K562 (cell line): ENCODE data around the gene DYRK4. TPM values are rescaled to one million over a fixed set of nuclear protein-coding genes. Genes with fewer than 3 reads are reported as not detected.

Experiments used
- ATAC-seq: fragments of 200-7000 bp; cut with Tn5 transposase; 3 replicates; pipeline ENCODE4 v1.9.1; 2020; ENCODE audit warnings: moderate library complexity
- BruUV-seq: library from RNA; stranded (reverse); fragments of 400-500 nt; replicated peaks from 2 replicates; lab custom pipeline; 2021; lab: Mats Ljungman, UMichigan
- CTCF ChIA-PET: fragments of 300-600 bp; formaldehyde crosslinking; extraction: SDS; loops from one replicate; lab custom pipeline; 2021; ENCODE audit warnings: low intra/inter-chr PET ratio; lab: Yijun Ruan, JAX
- POLR2A ChIA-PET: fragments of 300-600, 350-650 bp; sonication (Branson Sonifier 250); formaldehyde crosslinking; extraction: SDS; loops from one replicate; lab custom pipeline; 2021; ENCODE audit warnings: antibody characterized with exemption, inconsistent platforms; lab: Yijun Ruan, JAX
- DNase-seq, 4 experiments: peaks; one replicate each; pipeline versions ENCODE4 v3.0.0 to v3.0.0-alpha.2; 2011 to 2018; ENCODE audit warnings: low spot score in 3 of 4, mixed read lengths in 3 of 4; ENCODE audit errors: extremely low read depth in 1 of 4
- FAIRE-seq: peaks from 2 replicates; lab custom pipeline; 2011; peaks lifted over from hg19 to GRCh38; lab: Jason Lieb, UNC
- H2AFZ ChIP-seq: 2 replicates; pipeline ENCODE4 v1.6.0; 2011; ENCODE audit warnings: low read depth, low read length, control low read depth, inconsistent platforms
- H3K27ac ChIP-seq: fragments of 200-600 bp; 3 replicates; pipeline ENCODE4 v1.8.0; 2011; ENCODE audit warnings: low read depth, mild to moderate bottlenecking, control low read depth, inconsistent platforms, low read length, moderate library complexity, mixed read lengths; ENCODE audit errors: extremely low read depth
- H3K27me3 ChIP-seq, 2 experiments: fragments of 300-600 bp in 1 of 2; 2 replicates in 1 of 2; 3 replicates in 1 of 2; pipeline versions ENCODE4 v1.6.0 to v1.8.0; 2011; ENCODE audit warnings: inconsistent platforms in 2 of 2, low read length in 2 of 2, mild to moderate bottlenecking in 1 of 2, mixed read lengths in 1 of 2, moderate library complexity in 1 of 2; ENCODE audit not compliant: control insufficient read depth in 2 of 2, insufficient read depth in 2 of 2
- H3K36me3 ChIP-seq: fragments of 300-600 bp; 3 replicates; pipeline ENCODE4 v1.8.0; 2011; ENCODE audit warnings: mild to moderate bottlenecking, low read length, inconsistent platforms; ENCODE audit not compliant: control insufficient read depth, insufficient read depth
- H3K4me1 ChIP-seq, 2 experiments: fragments of 200-600 bp in 1 of 2; replicated peaks in 1 of 2; 2 replicates in 1 of 2; 3 replicates in 1 of 2; pipeline versions ENCODE4 v1.5.1 to v1.8.0; 2011; ENCODE audit warnings: inconsistent platforms in 2 of 2, low read length in 2 of 2, mild to moderate bottlenecking in 1 of 2, mixed read lengths in 1 of 2, moderate library complexity in 1 of 2; ENCODE audit not compliant: control insufficient read depth in 2 of 2, insufficient read depth in 2 of 2
- H3K4me2 ChIP-seq: 2 replicates; pipeline ENCODE4 v1.6.1; 2011; ENCODE audit warnings: low read length, control low read depth, inconsistent platforms, mixed read lengths; ENCODE audit not compliant: insufficient read depth
- H3K4me3 ChIP-seq: fragments of 200-600 bp; sonication (generic), shearing (Covaris generic); 2 replicates; pipeline ENCODE4 v1.5.1; 2016; ENCODE audit warnings: control low read depth, inconsistent platforms
- H3K79me2 ChIP-seq: fragments of 200-600 bp; 3 replicates; pipeline ENCODE4 v1.8.0; 2011; ENCODE audit warnings: low read length, inconsistent platforms; ENCODE audit not compliant: control insufficient read depth, insufficient read depth
- H3K9ac ChIP-seq, 2 experiments: 2 replicates each; pipeline versions ENCODE4 v1.6.0 to v1.6.1; 2011; ENCODE audit warnings: low read depth in 2 of 2, low read length in 2 of 2, control low read depth in 1 of 2, inconsistent platforms in 1 of 2, mild to moderate bottlenecking in 1 of 2, mixed read lengths in 1 of 2; ENCODE audit not compliant: insufficient read depth in 1 of 2
- H3K9me1 ChIP-seq: one replicate; pipeline ENCODE4 v1.6.0; 2011; ENCODE audit warnings: inconsistent platforms, mild to moderate bottlenecking, low read length, moderate library complexity; ENCODE audit not compliant: control insufficient read depth, insufficient read depth
- H3K9me3 ChIP-seq: replicated peaks from 2 replicates; pipeline ENCODE4 v1.5.1; 2011; ENCODE audit warnings: low read depth, low read length, inconsistent platforms; ENCODE audit not compliant: control insufficient read depth, insufficient read depth
- H4K20me1 ChIP-seq: replicated peaks from 2 replicates; pipeline ENCODE4 v1.6.1; 2011; ENCODE audit warnings: low read length, inconsistent platforms, mixed read lengths; ENCODE audit not compliant: control insufficient read depth, insufficient read depth
- GTF2A2 ChIP-seq: IDR thresholded peaks from 2 replicates; pipeline ENCODE4 v1.6.1; 2016; ENCODE audit warnings: mild to moderate bottlenecking, missing genetic modification characterization, missing compliant biosample characterization
- MNT ChIP-seq, 2 experiments: fragments of 450-650 bp; conservative IDR thresholded peaks; 2 replicates each; pipeline ENCODE4 v1.6.1; 2017; ENCODE audit warnings: mild to moderate bottlenecking in 2 of 2, moderate library complexity in 2 of 2
- MTF1 ChIP-seq: fragments of 250-450 bp; sonication (Bioruptor Pico); IDR thresholded peaks from 2 replicates; pipeline ENCODE4 v1.9.0; 2021; ENCODE audit warnings: moderate library complexity, mild to moderate bottlenecking, inconsistent platforms, borderline replicate concordance
- SOX6 ChIP-seq: fragments of 450-650 bp; IDR thresholded peaks from 2 replicates; pipeline ENCODE4 v1.6.1; 2014; ENCODE audit warnings: mild to moderate bottlenecking
- TFE3 ChIP-seq: fragments of 450-650 bp; formaldehyde crosslinking; IDR thresholded peaks from 2 replicates; pipeline ENCODE4 v1.4.0; 2020; ENCODE audit warnings: mild to moderate bottlenecking, mixed read lengths
- WGBS: fragments of 100-300 bp; shearing (Covaris generic); methylation state at CpG from one replicate; pipeline ENCODE4 v1.1.6; 2016; ENCODE audit warnings: low coverage, mixed read lengths; ENCODE audit not compliant: insufficient coverage; ENCODE audit errors: missing lambda C conversion rate; 5-methylcytosine and 5-hydroxymethylcytosine counted together
- in situ Hi-C: fragments of 300-500 bp; cut with MboI; formaldehyde crosslinking; loops from 4 replicates; pipeline ENCODE4 v1.15.0; 2018; ENCODE audit warnings: inconsistent platforms, mixed read lengths
- intact Hi-C: fragments of 100-400 bp; cut with micrococcal nuclease; formaldehyde crosslinking; loops from 2 replicates; pipeline ENCODE4 v1.14.2; 2022
- polyA plus RNA-seq, 8 experiments: library from polyadenylated mRNA; depleted of rRNA in 4 of 8; stranded (reverse) in 5 of 8; unstranded in 3 of 8; fragments of >200 nt; fragmentation: Nextera tagmentation in 2 of 8; fragmentation: Illumina TruSeq in 1 of 8; extraction: Ambion mirVana in 2 of 8; extraction: Trizol in 1 of 8; gene quantifications; 2 replicates each; pipeline versions ENCODE4 v1.2.1 to v1.2.3, GENCODE V29; 2011 to 2014; ENCODE audit warnings: inconsistent platforms in 1 of 8, missing spikeins in 1 of 8
- total RNA-seq, 7 experiments: library from RNA; depleted of rRNA in 6 of 7; stranded (reverse); fragments of >200 nt in 6 of 7; fragmentation: Illumina TruSeq in 2 of 7; extraction: Trizol in 2 of 7; gene quantifications; 2 replicates each; pipeline versions ENCODE4 v1.2.1 to v1.2.3, GENCODE V29; 2011 to 2021; ENCODE audit warnings: low replicate concordance in 1 of 7

The DYRK4 gene
- total and polyA plus RNA-seq, 9 of the 15 experiments (the other 6 are each of a cell fraction or from before 2014, with no cell fraction given) = 13.4 to 37.4 (median 22.2) TPM

GRCh38 chr12:4557586-4557985, 4.4 kb upstream of the DYRK4 start:
- H3K27ac ChIP-seq = no peak overlapping the region
- H2AFZ ChIP-seq = no peak overlapping the region
- ATAC-seq (no peak), FAIRE-seq (no peak), DNase-seq (no peak)
- H3K4me1 ChIP-seq = peaks cover 6 to 11% of the 10 kb centered on the region in 2 experiments; a peak in 4 of 5 replicates
- no peak overlapping the region for H3K4me3 ChIP-seq
- intact Hi-C loops (no loop called here), in situ Hi-C loops (no loop called here)
- no peaks in the 10 kb centered on the region for H3K9me3 ChIP-seq
- H3K27me3 ChIP-seq = no peaks in the 10 kb centered on the region
- WGBS = 88% methylated on average over 5 of the region's 5 CpGs
- no TSS peak for BruUV-seq
- H3K4me2 ChIP-seq = no peak overlapping the region
- ChIA-PET POLR2A (no interaction called here), CTCF (no interaction called here)
- no peaks in the 10 kb centered on the region for H3K9me1 ChIP-seq
- H3K9ac ChIP-seq = no peak overlapping the region
- peaks cover 59% of the 10 kb centered on the region for H3K36me3 ChIP-seq
- no peaks in the 10 kb centered on the region for H3K79me2 ChIP-seq
- H4K20me1 ChIP-seq = no peaks in the 10 kb centered on the region
- TF ChIP-seq SOX6 (no peak), GTF2A2 (tag) (no peak), MNT (conservative IDR thresholded peaks at IDR 0.05) (no peak), MTF1 (CRISPR knock-in tag) (no peak), TFE3 (CRISPR knock-in tag) (no peak)
